ENCODE results near the gene RMDN2.
"Not testable (repeated sequence)": the region's sequence is repeated elsewhere in the genome, so short reads cannot be mapped to it uniquely, and the experiment has no call there.

The RMDN2 gene

DNA sequence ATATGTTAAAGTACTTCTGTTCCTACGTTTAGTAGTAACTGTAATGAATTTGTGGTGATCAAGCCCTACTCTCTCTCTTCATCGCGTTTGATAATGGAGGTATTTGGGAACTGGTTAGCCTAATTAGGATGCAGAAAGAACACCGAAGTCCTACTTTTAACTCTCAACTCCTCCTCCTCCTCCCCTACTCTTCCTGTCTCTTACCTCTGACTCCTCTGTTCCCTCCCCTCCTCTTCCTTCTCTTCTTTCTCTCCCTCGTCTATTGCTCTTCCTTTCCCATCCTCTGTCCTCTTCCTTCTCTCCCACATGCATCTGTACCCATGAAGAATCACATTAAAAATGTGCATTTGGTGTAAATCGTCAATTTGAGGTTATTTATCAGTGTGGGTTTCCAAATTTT lies 57.8 kb downstream of the RMDN2 start:
- peaks cover 13% of the 10 kb centered on the region for H3K36me3 Mint-ChIP-seq (ENCODE audit: low read depth)
- no peak overlapping the region for H3K27ac Mint-ChIP-seq
- no peak overlapping the region for H3K4me3 Mint-ChIP-seq
- no peaks in the 10 kb centered on the region for H3K27me3 Mint-ChIP-seq
- H3K9me3 Mint-ChIP-seq: no peaks in the 10 kb centered on the region
- peaks cover 7% of the 10 kb centered on the region for H3K4me1 Mint-ChIP-seq (ENCODE audit: low read depth)

DNA sequence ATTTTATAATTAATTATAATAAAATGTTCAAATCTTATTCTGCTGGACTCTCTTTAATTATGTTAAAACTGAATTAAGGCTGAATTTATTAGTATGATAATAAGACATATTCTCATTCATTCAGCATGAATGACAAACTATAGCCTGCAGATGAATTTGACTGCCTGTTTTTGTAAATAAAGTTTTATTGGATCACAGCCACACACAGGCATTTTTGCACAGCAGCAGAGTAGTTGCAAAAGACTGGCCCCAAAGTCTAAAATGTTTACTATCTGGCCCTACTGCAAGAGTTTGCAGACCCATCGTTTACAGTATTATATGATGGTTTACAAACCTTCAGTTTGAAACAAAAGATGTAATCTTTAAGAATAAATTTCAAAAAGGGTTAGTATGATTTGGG lies 58.6 kb downstream of the RMDN2 start:
- Mint-ChIP-seq H3K27ac (no peak overlapping the region), H3K4me3 (no peak overlapping the region), H3K27me3 (no peaks in the 10 kb centered on the region), H3K36me3 (ENCODE audit: low read depth) (peaks cover 13% of the 10 kb centered on the region), H3K4me1 (ENCODE audit: low read depth) (peaks cover 7% of the 10 kb centered on the region), H3K9me3 (no peaks in the 10 kb centered on the region)

DNA sequence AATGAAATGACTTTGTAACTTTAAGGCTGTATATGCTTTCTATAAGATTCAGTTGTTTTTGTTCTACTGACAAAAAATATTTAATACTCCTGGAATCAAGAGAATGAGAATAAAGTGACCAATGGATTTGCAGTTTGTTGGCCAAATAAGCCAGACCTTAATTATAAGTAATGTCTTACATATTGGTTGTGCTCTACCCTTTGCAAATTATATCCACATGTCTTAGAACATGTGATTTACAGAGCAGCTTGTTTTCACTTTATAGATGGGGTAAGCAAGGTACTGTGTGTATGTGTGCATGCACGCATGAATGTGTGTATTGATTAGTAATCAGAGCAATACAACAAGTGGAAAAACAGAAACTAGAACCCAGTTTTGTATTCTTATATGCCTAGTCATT lies 59.1 kb downstream of the RMDN2 start:
- no peak overlapping the region for H3K4me3 Mint-ChIP-seq
- H3K27ac Mint-ChIP-seq: no peak overlapping the region
- H3K27me3 Mint-ChIP-seq: no peaks in the 10 kb centered on the region
- peaks cover 7% of the 10 kb centered on the region for H3K4me1 Mint-ChIP-seq (ENCODE audit: low read depth)
- no peaks in the 10 kb centered on the region for H3K9me3 Mint-ChIP-seq
- peaks cover 13% of the 10 kb centered on the region for H3K36me3 Mint-ChIP-seq (ENCODE audit: low read depth)

DNA sequence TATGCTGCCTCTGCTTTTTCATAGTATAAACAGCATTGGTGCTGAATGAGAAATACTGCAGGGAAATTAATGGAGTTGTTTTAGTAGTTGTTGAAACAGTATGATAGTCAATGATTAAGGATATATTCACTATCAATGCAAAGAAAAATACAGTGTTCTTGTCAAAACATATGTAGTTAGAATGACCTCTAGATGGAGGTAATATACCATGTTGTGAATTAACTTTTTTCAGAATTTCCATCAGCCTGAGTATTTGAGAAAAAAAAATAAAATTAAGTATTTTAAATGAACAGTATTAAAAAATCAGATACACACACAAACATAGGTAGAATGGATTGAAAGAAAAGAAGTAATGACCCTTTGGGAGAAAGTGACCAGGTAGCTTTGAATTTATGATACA lies 59.5 kb downstream of the RMDN2 start:
- Mint-ChIP-seq H3K27ac (no peak overlapping the region), H3K4me3 (no peak overlapping the region), H3K36me3 (ENCODE audit: low read depth) (peaks cover 13% of the 10 kb centered on the region), H3K4me1 (ENCODE audit: low read depth) (peaks cover 7% of the 10 kb centered on the region), H3K27me3 (no peaks in the 10 kb centered on the region), H3K9me3 (no peaks in the 10 kb centered on the region)

DNA sequence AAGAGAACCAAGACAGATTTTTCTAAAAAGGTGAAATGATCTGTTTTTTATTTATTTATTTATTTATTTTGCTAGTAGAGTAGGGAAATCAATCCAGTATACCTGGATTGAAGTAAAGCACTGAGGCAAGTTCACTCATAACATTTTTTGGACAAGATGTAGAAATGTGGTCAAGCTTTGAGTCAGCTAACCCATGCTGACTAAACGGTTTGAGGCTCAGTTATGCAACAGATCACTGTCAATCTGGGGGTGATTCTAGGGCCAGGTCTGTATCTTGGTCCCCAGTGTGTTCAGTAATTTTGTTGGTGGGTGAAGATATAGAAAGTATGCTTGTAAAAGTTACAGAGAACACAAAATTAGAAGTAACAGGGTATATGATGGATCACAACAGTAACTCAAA lies 60.2 kb downstream of the RMDN2 start:
- Mint-ChIP-seq H3K9me3 (no peaks in the 10 kb centered on the region), H3K27me3 (no peaks in the 10 kb centered on the region), H3K27ac (no peak overlapping the region), H3K4me3 (no peak overlapping the region), H3K36me3 (ENCODE audit: low read depth) (peaks cover 13% of the 10 kb centered on the region), H3K4me1 (ENCODE audit: low read depth) (peaks cover 7% of the 10 kb centered on the region)

DNA sequence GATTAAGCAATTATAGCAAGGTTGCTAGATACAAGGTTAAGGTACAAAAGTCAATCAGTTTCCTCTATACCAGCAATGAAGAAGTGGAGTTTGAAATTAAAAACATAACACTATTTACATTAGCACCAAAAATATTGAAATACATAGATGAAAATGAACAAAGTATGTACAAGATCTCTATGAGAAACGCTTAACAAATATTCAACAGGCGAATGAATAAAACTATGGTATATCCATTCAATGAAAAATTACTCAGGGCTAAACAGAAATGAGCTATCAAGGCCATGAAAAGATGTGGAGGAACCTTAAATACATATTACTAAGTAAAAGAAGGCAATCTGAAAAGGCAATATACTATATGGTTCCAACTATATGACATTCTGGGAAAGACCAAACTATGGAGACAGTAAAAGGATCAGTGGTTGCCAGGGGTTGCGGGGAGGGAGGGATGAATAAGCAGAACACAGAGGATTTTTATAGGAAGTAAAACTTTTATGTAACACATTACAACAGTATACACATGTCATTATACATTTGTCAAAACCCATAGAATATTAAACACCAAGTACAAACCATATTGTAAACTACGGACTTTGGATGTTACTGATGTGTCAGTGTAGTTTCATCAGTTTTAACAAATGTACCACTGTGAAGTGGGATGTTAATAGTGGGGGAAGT lies 62.1 kb downstream of the RMDN2 start:
- Mint-ChIP-seq H3K4me3 (no peak overlapping the region), H3K36me3 (ENCODE audit: low read depth) (peaks cover 13% of the 10 kb centered on the region), H3K9me3 (no peaks in the 10 kb centered on the region), H3K27ac (no peak overlapping the region), H3K4me1 (ENCODE audit: low read depth) (peaks cover 2% of the 10 kb centered on the region), H3K27me3 (no peaks in the 10 kb centered on the region)

DNA sequence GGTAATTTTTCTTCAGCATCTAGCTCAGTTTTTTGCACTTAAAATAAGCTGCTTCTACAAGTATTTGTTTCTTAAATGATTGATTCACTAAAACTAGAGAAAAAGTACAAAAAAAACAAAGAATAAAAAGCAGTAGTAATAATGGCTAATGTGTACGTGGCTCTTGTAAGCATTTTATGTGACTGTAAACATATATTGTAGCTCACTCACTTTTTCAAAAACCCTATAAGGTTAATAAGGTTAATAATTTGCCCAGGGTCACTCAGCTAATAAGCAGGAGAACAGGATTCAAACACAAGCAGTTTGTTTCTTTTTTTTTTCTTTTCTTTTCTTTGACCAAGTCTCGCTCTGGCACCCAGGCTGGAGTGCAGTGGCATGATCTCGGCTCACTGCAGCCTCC lies 67.5 kb downstream of the RMDN2 start:
- H3K4me3 Mint-ChIP-seq: no peak overlapping the region
- H3K27me3 Mint-ChIP-seq: no peaks in the 10 kb centered on the region
- H3K36me3 Mint-ChIP-seq (ENCODE audit: low read depth): peaks cover 7% of the 10 kb centered on the region
- H3K27ac Mint-ChIP-seq: no peak overlapping the region
- H3K4me1 Mint-ChIP-seq (ENCODE audit: low read depth): no peaks in the 10 kb centered on the region
- no peaks in the 10 kb centered on the region for H3K9me3 Mint-ChIP-seq

DNA sequence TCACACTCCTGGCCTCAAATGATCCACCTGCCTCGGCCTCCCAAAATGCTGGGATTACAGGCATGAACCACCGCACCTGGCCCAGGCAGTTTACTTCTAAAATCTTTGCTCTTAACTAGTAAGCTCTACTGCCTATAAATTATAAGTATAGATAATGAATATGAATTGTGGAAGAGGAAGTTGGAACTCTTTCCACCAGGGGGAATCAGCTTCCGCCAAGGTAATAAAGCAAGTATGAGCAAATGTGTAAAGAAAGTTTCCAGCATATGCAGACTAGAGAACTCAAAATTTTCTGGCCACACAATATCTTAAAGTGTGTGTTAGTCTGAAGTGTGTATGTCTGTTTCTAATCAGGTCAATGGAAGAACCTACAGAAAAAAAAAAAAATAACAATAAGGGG lies 68.1 kb downstream of the RMDN2 start:
- no peaks in the 10 kb centered on the region for H3K4me1 Mint-ChIP-seq (ENCODE audit: low read depth)

DNA sequence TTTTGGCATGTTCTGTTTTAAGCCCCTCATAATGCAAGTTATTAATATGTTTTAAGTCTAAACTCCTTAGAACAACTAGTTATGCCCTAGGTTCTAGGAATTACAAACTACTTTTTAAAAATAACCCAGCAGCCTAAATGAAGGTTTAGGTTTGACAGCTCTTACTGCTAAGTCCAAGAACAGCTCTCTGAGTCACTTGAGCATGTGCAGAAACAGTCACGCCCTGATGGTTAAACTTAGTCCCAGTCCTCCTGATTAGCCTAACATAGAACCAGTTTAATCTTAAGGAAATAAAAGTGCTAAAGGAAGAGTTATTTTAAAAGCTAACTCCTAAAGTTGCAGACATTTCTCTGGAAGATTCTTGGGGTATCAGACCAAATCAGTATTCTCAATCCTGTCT lies 72.5 kb downstream of the RMDN2 start:
- Mint-ChIP-seq H3K27ac (no peak overlapping the region), H3K4me3 (no peak overlapping the region), H3K4me1 (ENCODE audit: low read depth) (no peaks in the 10 kb centered on the region), H3K9me3 (peaks cover 8% of the 10 kb centered on the region), H3K27me3 (no peaks in the 10 kb centered on the region), H3K36me3 (ENCODE audit: low read depth) (peaks cover 43% of the 10 kb centered on the region)

More for the DNA sequence above, 68.1 kb downstream of the RMDN2 start:
- Mint-ChIP-seq H3K9me3 (no peaks in the 10 kb centered on the region), H3K27me3 (no peaks in the 10 kb centered on the region), H3K36me3 (ENCODE audit: low read depth) (peaks cover 12% of the 10 kb centered on the region), H3K27ac (no peak overlapping the region), H3K4me3 (no peak overlapping the region)

DNA sequence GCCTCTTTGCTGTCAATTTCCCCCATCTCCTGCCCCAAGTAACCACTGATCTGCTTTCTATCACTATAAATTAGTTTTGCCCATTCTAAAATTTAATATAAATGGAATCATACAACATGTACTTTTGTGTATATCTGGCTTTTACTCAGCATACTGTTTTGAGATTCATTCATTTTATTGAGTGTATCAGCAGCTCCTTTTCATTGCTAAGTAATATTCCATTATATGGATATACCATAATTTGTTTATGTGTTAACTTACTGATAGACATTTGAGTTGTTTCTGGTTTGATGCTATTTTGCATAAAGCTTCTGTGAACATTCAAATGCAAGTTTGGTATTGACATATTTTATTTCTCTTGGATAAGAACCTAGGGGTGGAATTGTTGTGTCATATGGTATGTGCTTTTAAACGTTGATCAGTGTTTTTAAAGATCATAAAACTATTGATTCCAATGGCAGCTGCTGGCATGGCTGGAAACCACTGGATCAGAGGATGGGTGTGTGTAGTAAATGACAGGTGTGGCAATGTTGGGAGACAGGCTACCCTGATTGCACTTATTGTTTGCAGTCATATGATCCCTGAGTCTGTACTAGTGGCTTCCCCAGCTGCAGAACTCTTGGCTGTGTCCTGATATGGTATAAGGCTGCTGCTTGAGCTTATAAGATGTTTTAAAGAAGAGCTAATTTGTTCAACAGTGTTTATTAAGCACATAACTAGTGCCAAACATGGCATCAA lies 75.6 kb downstream of the RMDN2 start:
- Mint-ChIP-seq H3K36me3 (ENCODE audit: low read depth) (peaks cover 49% of the 10 kb centered on the region), H3K27me3 (no peaks in the 10 kb centered on the region), H3K9me3 (peaks cover 8% of the 10 kb centered on the region), H3K4me1 (ENCODE audit: low read depth) (no peaks in the 10 kb centered on the region), H3K27ac (no peak overlapping the region), H3K4me3 (no peak overlapping the region)

DNA sequence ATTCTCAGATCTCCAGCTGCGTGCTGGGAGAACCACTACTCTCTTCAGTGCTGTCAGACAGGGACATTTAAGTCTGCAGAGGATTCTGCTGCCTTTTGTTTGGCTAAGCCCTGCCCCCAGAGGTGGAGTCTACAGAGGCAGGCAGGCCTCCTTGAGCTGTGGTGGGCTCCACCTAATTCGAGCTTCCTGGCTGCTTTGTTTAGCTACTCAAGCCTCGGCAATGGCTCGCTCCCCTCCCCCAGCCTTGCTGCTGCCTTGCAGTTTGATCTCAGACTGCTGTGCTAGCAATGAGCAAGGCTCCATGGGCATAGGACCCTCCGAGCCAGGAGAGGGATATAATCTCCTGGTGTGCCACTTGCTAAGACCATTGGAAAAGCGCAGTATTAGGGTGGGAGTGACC lies 85.1 kb downstream of the RMDN2 start:
- peaks cover 30% of the 10 kb centered on the region for H3K36me3 Mint-ChIP-seq (ENCODE audit: low read depth)
- H3K27me3 Mint-ChIP-seq; H3K9me3 Mint-ChIP-seq; H3K4me1 Mint-ChIP-seq (ENCODE audit: low read depth); H3K27ac Mint-ChIP-seq; H3K4me3 Mint-ChIP-seq: not testable (repeated sequence)

DNA sequence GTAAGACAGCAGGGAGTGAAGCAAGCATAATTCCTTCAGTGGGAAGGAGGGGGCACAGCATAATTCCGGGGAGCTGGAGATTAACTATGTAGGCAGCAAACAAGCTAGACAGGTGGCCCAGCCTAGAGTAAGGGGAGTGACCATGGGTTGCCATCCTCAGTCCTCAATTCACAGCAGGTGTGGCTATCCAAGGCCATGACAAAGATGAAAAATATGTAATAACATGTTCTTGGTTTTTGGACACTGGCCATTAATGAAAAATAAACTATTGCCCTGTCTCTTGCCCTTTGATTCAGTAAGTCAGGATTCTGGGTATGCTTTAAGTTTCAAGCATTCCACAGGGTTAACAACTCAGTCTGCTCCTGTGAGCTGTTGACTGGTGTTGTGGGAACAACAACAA lies 85.9 kb downstream of the RMDN2 start:
- Mint-ChIP-seq H3K9me3 (no peaks in the 10 kb centered on the region), H3K36me3 (ENCODE audit: low read depth) (peaks cover 30% of the 10 kb centered on the region), H3K27ac (no peak overlapping the region), H3K4me1 (ENCODE audit: low read depth) (no peaks in the 10 kb centered on the region), H3K27me3 (no peaks in the 10 kb centered on the region), H3K4me3 (no peak overlapping the region)

DNA sequence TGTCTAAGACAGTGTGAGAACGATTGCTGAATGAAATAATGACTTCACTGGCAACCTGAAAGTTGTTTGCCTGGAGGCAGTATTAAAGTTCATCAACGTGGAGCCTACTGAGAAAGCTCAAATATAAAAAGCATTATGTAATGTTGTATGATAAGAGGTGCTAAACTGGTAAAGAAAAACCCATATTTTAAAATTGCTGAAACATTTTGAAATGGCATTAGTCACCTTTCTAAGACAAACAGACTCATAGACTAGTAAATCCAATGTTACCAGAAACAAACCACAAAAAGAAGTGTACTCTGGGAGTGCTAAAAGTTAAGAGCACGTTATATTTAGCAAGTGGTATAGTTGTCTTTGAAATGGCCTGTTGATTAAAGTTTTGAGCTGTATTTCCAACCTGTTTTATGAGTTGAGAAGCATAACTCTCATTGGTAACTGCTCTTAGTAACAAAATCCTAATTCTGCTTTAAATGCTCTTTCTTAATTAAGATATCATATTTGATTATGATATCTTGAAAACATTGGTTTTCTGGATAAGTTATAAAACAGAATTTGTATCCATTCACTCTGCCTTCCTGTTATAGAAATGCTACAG lies 88.2 kb downstream of the RMDN2 start:
- Mint-ChIP-seq H3K27me3 (no peaks in the 10 kb centered on the region), H3K9me3 (no peaks in the 10 kb centered on the region), H3K4me3 (no peak overlapping the region), H3K27ac (no peak overlapping the region), H3K36me3 (ENCODE audit: low read depth) (peaks cover 22% of the 10 kb centered on the region), H3K4me1 (ENCODE audit: low read depth) (no peaks in the 10 kb centered on the region)

DNA sequence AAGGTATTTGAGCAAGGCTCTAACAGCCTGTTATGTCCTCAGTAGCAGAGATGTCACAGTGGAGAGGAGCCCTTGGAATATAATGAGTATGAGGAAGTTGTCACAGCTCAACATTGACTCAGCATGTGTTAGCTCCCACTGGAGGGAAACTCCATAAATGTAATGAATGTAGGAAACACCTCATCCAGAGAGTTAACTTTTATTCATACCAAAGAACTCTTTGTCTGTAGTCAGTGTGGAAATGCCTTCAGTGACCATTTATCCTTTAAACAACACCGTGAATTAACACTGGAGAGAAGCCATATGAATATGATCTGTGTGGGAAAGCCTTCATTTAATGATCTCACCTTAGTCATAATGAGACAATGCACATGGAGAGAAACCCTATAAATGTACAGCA lies 91.1 kb downstream of the RMDN2 start:
- H3K9me3 Mint-ChIP-seq: no peaks in the 10 kb centered on the region
- no peak overlapping the region for H3K4me3 Mint-ChIP-seq

DNA sequence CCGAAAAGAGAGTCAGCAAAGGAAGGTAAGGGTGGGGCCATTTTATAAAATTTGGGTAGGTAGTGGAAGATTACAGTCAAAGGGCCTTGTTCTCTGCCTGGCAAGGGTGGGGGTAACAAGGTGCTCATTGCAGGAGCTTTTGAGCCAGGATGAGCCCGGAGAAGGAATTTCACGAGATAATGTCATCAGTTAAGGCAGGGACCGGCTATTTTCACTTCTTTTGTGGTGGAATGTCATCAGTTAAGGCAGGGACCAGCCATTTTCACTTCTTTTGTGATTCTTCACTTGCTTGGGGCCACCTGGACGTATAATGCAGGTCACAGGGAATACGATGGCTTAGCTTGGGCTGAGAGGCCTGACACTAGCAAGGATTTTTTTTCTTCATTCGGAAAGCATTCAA lies 92.7 kb downstream of the RMDN2 start:
- H3K36me3 Mint-ChIP-seq (ENCODE audit: low read depth): peaks cover 4% of the 10 kb centered on the region
- H3K27ac Mint-ChIP-seq: no peak overlapping the region

More for the DNA sequence above, 91.1 kb downstream of the RMDN2 start:
- no peaks in the 10 kb centered on the region for H3K27me3 Mint-ChIP-seq
- peaks cover 7% of the 10 kb centered on the region for H3K36me3 Mint-ChIP-seq (ENCODE audit: low read depth)
- H3K27ac Mint-ChIP-seq: no peak overlapping the region
- H3K4me1 Mint-ChIP-seq (ENCODE audit: low read depth): no peaks in the 10 kb centered on the region

More for the DNA sequence above, 92.7 kb downstream of the RMDN2 start:
- no peaks in the 10 kb centered on the region for H3K27me3 Mint-ChIP-seq
- H3K4me3 Mint-ChIP-seq: no peak overlapping the region
- no peaks in the 10 kb centered on the region for H3K4me1 Mint-ChIP-seq (ENCODE audit: low read depth)
- no peaks in the 10 kb centered on the region for H3K9me3 Mint-ChIP-seq
